IPS-15b (cell line): ENCODE results near the gene IL3.

Source experiments
- H3K27me3 ChIP-seq: one replicate; pipeline ENCODE4 v1.6.1; 2013; ENCODE audit warnings: low read length; ENCODE audit not compliant: control insufficient read depth, insufficient read depth
- H3K36me3 ChIP-seq: one replicate; pipeline ENCODE4 v1.6.1; 2013; ENCODE audit warnings: low read length; ENCODE audit not compliant: control insufficient read depth, insufficient read depth
- H3K4me1 ChIP-seq: one replicate; pipeline ENCODE4 v1.6.1; 2013; ENCODE audit warnings: mild to moderate bottlenecking, low read length; ENCODE audit not compliant: control insufficient read depth, insufficient read depth
- H3K4me3 ChIP-seq: one replicate; pipeline ENCODE4 v1.5.1; 2013; ENCODE audit warnings: low read depth, low read length
- H3K9ac ChIP-seq: one replicate; pipeline ENCODE4 v1.6.1; 2013; ENCODE audit warnings: low read depth, mild to moderate bottlenecking, low read length
- H3K9me3 ChIP-seq: one replicate; pipeline ENCODE4 v1.6.1; 2013; ENCODE audit warnings: mild to moderate bottlenecking, low read length; ENCODE audit not compliant: control insufficient read depth, insufficient read depth

IL3 gene

GRCh38 chr5:132060501-132061161 lies at the start of gene IL3:
IL3 (plus strand) TSS chr5:132060655; CDS start chr5:132060707, 52 bp downstream.
- H3K27me3 ChIP-seq = no peaks in the 10 kb centered on the region
- no peak within 1 kb of the TSS for H3K9ac ChIP-seq
- H3K36me3 ChIP-seq = no peaks in the 10 kb centered on the region
- no peaks in the 10 kb centered on the region for H3K4me1 ChIP-seq
- no peak within 1 kb of the TSS for H3K4me3 ChIP-seq
- no peaks in the 10 kb centered on the region for H3K9me3 ChIP-seq

- peaks cover 17% of the 10 kb centered on the region for H3K27me3 ChIP-seq
- H3K9ac ChIP-seq = no peak overlapping the region
- H3K4me3 ChIP-seq = peak overlapping the region; percentile 74
- no peaks in the 10 kb centered on the region for H3K36me3 ChIP-seq
- peaks cover 8% of the 10 kb centered on the region for H3K4me1 ChIP-seq
- H3K9me3 ChIP-seq = no peaks in the 10 kb centered on the region
Observed at GRCh38 chr5:132010989-132011621, 49.4 kb upstream of the IL3 start.

GRCh38 chr5:132011622-132012343 lies 48.7 kb upstream of the IL3 start, which contains the start of gene ACSL6:
ACSL6 (minus strand) TSS chr5:132011658; CDS start chr5:132011553, 105 bp downstream.
- H3K27me3 ChIP-seq = peaks cover 17% of the 10 kb centered on the region
- H3K9ac ChIP-seq = no peak within 1 kb of the TSS
- H3K4me3 ChIP-seq = peak within 1 kb of the TSS; percentile 74
- H3K36me3 ChIP-seq = no peaks in the 10 kb centered on the region
- peaks cover 8% of the 10 kb centered on the region for H3K4me1 ChIP-seq
- H3K9me3 ChIP-seq = no peaks in the 10 kb centered on the region

GRCh38 chr5:132012371-132013005 lies 48.0 kb upstream of the IL3 start:
- Histone ChIP-seq H3K9ac (no peak overlapping the region), H3K4me3 (peak overlapping the region; percentile 74), H3K27me3 (peaks cover 17% of the 10 kb centered on the region), H3K36me3 (no peaks in the 10 kb centered on the region), H3K9me3 (no peaks in the 10 kb centered on the region), H3K4me1 (peaks cover 8% of the 10 kb centered on the region)

- Histone ChIP-seq H3K27me3 (peaks cover 17% of the 10 kb centered on the region), H3K9ac (no peak overlapping the region), H3K4me1 (peaks cover 8% of the 10 kb centered on the region), H3K9me3 (no peaks in the 10 kb centered on the region), H3K36me3 (no peaks in the 10 kb centered on the region), H3K4me3 (no peak overlapping the region)
Observed at GRCh38 chr5:132013006-132013689, 47.3 kb upstream of the IL3 start.

GRCh38 chr5:132013711-132014110 lies 46.7 kb upstream of the IL3 start:
- Histone ChIP-seq H3K4me1 (peaks cover 8% of the 10 kb centered on the region), H3K4me3 (no peak overlapping the region), H3K36me3 (no peaks in the 10 kb centered on the region), H3K27me3 (peaks cover 17% of the 10 kb centered on the region), H3K9ac (no peak overlapping the region), H3K9me3 (no peaks in the 10 kb centered on the region)

GRCh38 chr5:132016721-132017250 lies 43.7 kb upstream of the IL3 start:
- Histone ChIP-seq H3K36me3 (no peaks in the 10 kb centered on the region), H3K4me3 (no peak overlapping the region), H3K9me3 (no peaks in the 10 kb centered on the region), H3K27me3 (peaks cover 7% of the 10 kb centered on the region), H3K4me1 (peaks cover 4% of the 10 kb centered on the region), H3K9ac (no peak overlapping the region)

- no peak overlapping the region for H3K4me3 ChIP-seq
- H3K27me3 ChIP-seq = peaks cover 2% of the 10 kb centered on the region
Observed at GRCh38 chr5:132017316-132017715, 43.1 kb upstream of the IL3 start.

GRCh38 chr5:132017738-132018625 lies 42.5 kb upstream of the IL3 start:
- H3K9me3 ChIP-seq = no peaks in the 10 kb centered on the region
- no peak overlapping the region for H3K9ac ChIP-seq
- H3K4me3 ChIP-seq = no peak overlapping the region
- no peaks in the 10 kb centered on the region for H3K27me3 ChIP-seq
- H3K36me3 ChIP-seq = no peaks in the 10 kb centered on the region
- H3K4me1 ChIP-seq = no peaks in the 10 kb centered on the region

More at GRCh38 chr5:132017316-132017715, 43.1 kb upstream of the IL3 start:
- Histone ChIP-seq H3K9ac (no peak overlapping the region), H3K4me1 (peaks cover 1% of the 10 kb centered on the region), H3K36me3 (no peaks in the 10 kb centered on the region), H3K9me3 (no peaks in the 10 kb centered on the region)

- no peaks in the 10 kb centered on the region for H3K27me3 ChIP-seq
- H3K9me3 ChIP-seq = no peaks in the 10 kb centered on the region
- H3K36me3 ChIP-seq = no peaks in the 10 kb centered on the region
- H3K4me1 ChIP-seq = no peaks in the 10 kb centered on the region
- H3K4me3 ChIP-seq = no peak overlapping the region
- H3K9ac ChIP-seq = no peak overlapping the region
Observed at GRCh38 chr5:132019337-132019736, 41.1 kb upstream of the IL3 start.
